Neural progenitor cell (in vitro differentiated cells): Measurements from ENCODE around the gene LRCH3. TPM values are rescaled to one million over a fixed set of nuclear protein-coding genes. Genes with fewer than 3 reads are reported as not detected.

Experiments used
- DNase-seq: peaks from one replicate; pipeline ENCODE4 v3.0.0-alpha.2; 2016; ENCODE audit warnings: low spot score
- H2AFZ ChIP-seq: fragments of 200-600 bp; sonication (generic); replicated peaks from 2 replicates; pipeline ENCODE4 v1.6.1; 2016; ENCODE audit warnings: antibody characterized with exemption
- H3F3A ChIP-seq: fragments of 200-600 bp; sonication (generic); 2 replicates; pipeline ENCODE4 v1.6.1; 2016; ENCODE audit warnings: antibody characterized with exemption, low read depth
- H3K27ac ChIP-seq: fragments of 200-600 bp; sonication (generic); 2 replicates; pipeline ENCODE4 v1.5.1; 2016; ENCODE audit warnings: mild to moderate bottlenecking
- H3K27me3 ChIP-seq: fragments of 200-600 bp; sonication (generic); 2 replicates; pipeline ENCODE4 v1.6.1; 2016; ENCODE audit warnings: mild to moderate bottlenecking, moderate library complexity
- H3K36me3 ChIP-seq: fragments of 200-600 bp; sonication (generic); 2 replicates; pipeline ENCODE4 v1.5.1; 2016
- H3K4me1 ChIP-seq: fragments of 200-600 bp; sonication (generic); 2 replicates; pipeline ENCODE4 v1.6.1; 2016; ENCODE audit warnings: mixed run types
- H3K4me2 ChIP-seq: fragments of 200-600 bp; sonication (generic); 2 replicates; pipeline ENCODE4 v1.6.1; 2016
- H3K4me3 ChIP-seq: fragments of 200-600 bp; sonication (generic); 2 replicates; pipeline ENCODE4 v1.5.1; 2016
- H3K79me2 ChIP-seq: fragments of 200-600 bp; sonication (generic); 2 replicates; pipeline ENCODE4 v1.6.1; 2016; ENCODE audit warnings: low read depth
- H3K9ac ChIP-seq: fragments of 200-600 bp; sonication (generic); 2 replicates; pipeline ENCODE4 v1.6.1; 2016
- H3K9me3 ChIP-seq: fragments of 200-600 bp; sonication (generic); 2 replicates; pipeline ENCODE4 v1.5.1; 2016; ENCODE audit warnings: low read depth
- H4K20me1 ChIP-seq: fragments of 200-600 bp; sonication (generic); 2 replicates; pipeline ENCODE4 v1.6.1; 2016; ENCODE audit warnings: low read depth
- H3K27ac Mint-ChIP-seq: 3 replicates; pipeline ENCODE4 v1.8.0; 2021; ENCODE audit warnings: mixed read lengths
- H3K27me3 Mint-ChIP-seq: 2 replicates; pipeline ENCODE4 v1.8.0; 2022; ENCODE audit warnings: low read depth, mild to moderate bottlenecking, inconsistent platforms, moderate library complexity, mixed read lengths; ENCODE audit not compliant: insufficient read depth
- H3K36me3 Mint-ChIP-seq: 3 replicates; pipeline ENCODE4 v1.8.0; 2021; ENCODE audit warnings: mixed read lengths
- H3K4me1 Mint-ChIP-seq: 3 replicates; pipeline ENCODE4 v1.8.0; 2021; ENCODE audit warnings: mixed read lengths
- H3K4me3 Mint-ChIP-seq: 3 replicates; pipeline ENCODE4 v1.8.0; 2021; ENCODE audit warnings: mild to moderate bottlenecking, moderate library complexity, mixed read lengths
- H3K9me3 Mint-ChIP-seq: 3 replicates; pipeline ENCODE4 v1.8.0; 2020; ENCODE audit warnings: mixed read lengths
- CTCF ChIP-seq: fragments of 200-600 bp; sonication (generic); IDR thresholded peaks from 2 replicates; pipeline ENCODE4 v1.5.1; 2017; ENCODE audit warnings: antibody characterized with exemption, mild to moderate bottlenecking
- EZH2 ChIP-seq: fragments of 200-600 bp; sonication (generic); IDR thresholded peaks from 2 replicates; pipeline ENCODE4 v1.6.1; 2017; ENCODE audit warnings: antibody characterized with exemption, mild to moderate bottlenecking, moderate library complexity
- EZH2phosphoT487 ChIP-seq: fragments of 200-600 bp; sonication (generic); IDR thresholded peaks from 2 replicates; pipeline ENCODE4 v1.6.1; 2017; ENCODE audit warnings: antibody characterized with exemption
- total RNA-seq: library from RNA; depleted of rRNA; stranded (reverse); fragments of >200 nt; gene quantifications from 2 replicates; pipeline ENCODE4 v1.2.3, GENCODE V29; 2015; ENCODE audit warnings: low replicate concordance

LRCH3 gene
- total RNA-seq, 1 donor from 2014 or later = 56.2 TPM

- DNase-seq = no peak
- Histone ChIP-seq H3K4me3 (no peak overlapping the region), H2AFZ (no peak overlapping the region), H3K4me2 (no peak overlapping the region), H3K27ac (no peak overlapping the region), H3K9ac (no peak overlapping the region), H3K79me2 (peaks cover 96% of the 10 kb centered on the region), H3K9me3 (no peaks in the 10 kb centered on the region), H3F3A (no peaks in the 10 kb centered on the region), H3K4me1 (peaks cover 9% of the 10 kb centered on the region), H3K27me3 (no peaks in the 10 kb centered on the region), H4K20me1 (peaks cover 30% of the 10 kb centered on the region), H3K36me3 (peaks cover 4% of the 10 kb centered on the region)
- Mint-ChIP-seq H3K4me3 (no peak overlapping the region), H3K36me3 (peaks cover 15% of the 10 kb centered on the region), H3K9me3 (peaks cover 4% of the 10 kb centered on the region), H3K4me1 (peaks cover 5% of the 10 kb centered on the region), H3K27me3 (no peaks in the 10 kb centered on the region), H3K27ac (no peak overlapping the region)
- TF ChIP-seq CTCF (no peak), EZH2phosphoT487 (no peak), EZH2 (no peak)
Observed at GRCh38 chr3:197811343-197811742, 20.3 kb downstream of the LRCH3 start.

- Histone ChIP-seq H3K27me3 (no peaks in the 10 kb centered on the region), H3K79me2 (peaks cover 83% of the 10 kb centered on the region), H3K36me3 (peaks cover 4% of the 10 kb centered on the region), H3K9me3 (no peaks in the 10 kb centered on the region), H4K20me1 (peaks cover 15% of the 10 kb centered on the region), H3F3A (no peaks in the 10 kb centered on the region), H3K4me2 (no peak overlapping the region), H3K9ac (no peak overlapping the region), H2AFZ (no peak overlapping the region), H3K27ac (no peak overlapping the region), H3K4me3 (no peak overlapping the region), H3K4me1 (no peaks in the 10 kb centered on the region)
- H3K27ac Mint-ChIP-seq = no peak overlapping the region
- peaks cover 4% of the 10 kb centered on the region for H3K4me1 Mint-ChIP-seq
- H3K27me3 Mint-ChIP-seq = no peaks in the 10 kb centered on the region
- no peak overlapping the region for H3K4me3 Mint-ChIP-seq
- no peak for TF ChIP-seq CTCF
- TF ChIP-seq EZH2 = no peak
- TF ChIP-seq EZH2phosphoT487 = no peak
- DNase-seq = no peak
- H3K9me3 Mint-ChIP-seq = peaks cover 4% of the 10 kb centered on the region
- peaks cover 13% of the 10 kb centered on the region for H3K36me3 Mint-ChIP-seq
Observed at GRCh38 chr3:197814372-197814771, 23.3 kb downstream of the LRCH3 start.

- no peaks in the 10 kb centered on the region for H3K9me3 ChIP-seq
- Mint-ChIP-seq H3K27me3 (no peaks in the 10 kb centered on the region), H3K4me1 (peaks cover 5% of the 10 kb centered on the region), H3K27ac (no peak overlapping the region), H3K36me3 (peaks cover 19% of the 10 kb centered on the region), H3K4me3 (no peak overlapping the region), H3K9me3 (no peaks in the 10 kb centered on the region)
- H3K4me3 ChIP-seq = no peak overlapping the region
- no peaks in the 10 kb centered on the region for H3K27me3 ChIP-seq
- no peak overlapping the region for H3K4me2 ChIP-seq
- no peak overlapping the region for H2AFZ ChIP-seq
- H3K79me2 ChIP-seq = peaks cover 25% of the 10 kb centered on the region
- H3K27ac ChIP-seq = no peak overlapping the region
- H3K9ac ChIP-seq = no peak overlapping the region
- no peak for TF ChIP-seq EZH2
- no peak for TF ChIP-seq EZH2phosphoT487
- TF ChIP-seq CTCF = no peak
- no peaks in the 10 kb centered on the region for H4K20me1 ChIP-seq
- H3K4me1 ChIP-seq = no peaks in the 10 kb centered on the region
- H3F3A ChIP-seq = no peaks in the 10 kb centered on the region
- peaks cover 2% of the 10 kb centered on the region for H3K36me3 ChIP-seq
- no peak for DNase-seq
Observed at GRCh38 chr3:197820550-197821335, 29.7 kb downstream of the LRCH3 start.
